HG03196 (cell line): ENCODE results near the gene ZBTB7C.

Experiments
- ATAC-seq: cut with Tn5 transposase; IDR thresholded peaks from one replicate; pipeline ENCODE4 v1.9.1; 2021; ENCODE audit not compliant: unreplicated experiment

ZBTB7C gene

DNA sequence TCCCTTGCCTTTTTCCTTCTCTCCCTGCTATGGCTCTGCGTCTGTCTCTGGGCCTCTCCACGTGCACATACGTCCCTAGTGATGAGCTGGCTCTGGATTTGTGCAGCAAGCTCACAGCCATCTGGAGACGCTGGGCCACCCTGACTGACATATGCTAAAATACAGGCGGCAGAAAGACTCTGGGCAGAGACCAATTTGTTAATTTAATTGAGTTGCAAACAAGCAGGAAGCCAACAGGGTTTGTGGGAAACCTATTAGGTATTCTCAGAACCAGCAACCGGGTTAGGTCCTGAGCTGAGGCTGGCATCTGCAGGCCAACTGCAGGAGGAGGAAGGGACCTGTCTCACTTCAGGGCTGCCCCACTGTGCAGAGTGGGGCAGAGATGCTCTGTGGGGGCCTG is 425.2 kb downstream of the ZBTB7C start:
- ATAC-seq, result no peak

DNA sequence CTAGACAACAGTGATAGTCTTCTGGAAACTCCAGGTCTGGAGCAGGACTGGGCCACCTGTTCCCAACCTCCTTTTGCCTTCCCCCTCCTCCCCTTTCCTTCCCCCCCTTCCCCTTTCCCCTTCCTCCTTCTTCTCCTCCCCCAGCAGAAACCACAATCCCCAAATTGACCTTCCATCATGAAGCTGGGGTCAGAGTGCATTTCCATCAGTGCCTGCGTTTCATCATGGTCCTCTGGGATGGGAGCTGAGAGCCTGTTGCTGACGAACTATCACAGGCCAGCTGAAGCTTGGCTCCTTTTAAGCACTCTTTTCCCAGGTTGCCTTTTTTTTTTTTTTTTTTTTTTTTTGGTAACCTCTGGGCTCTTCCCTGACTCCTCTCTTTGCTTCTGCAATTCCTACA is 426.1 kb downstream of the ZBTB7C start:
- no peak for ATAC-seq

DNA sequence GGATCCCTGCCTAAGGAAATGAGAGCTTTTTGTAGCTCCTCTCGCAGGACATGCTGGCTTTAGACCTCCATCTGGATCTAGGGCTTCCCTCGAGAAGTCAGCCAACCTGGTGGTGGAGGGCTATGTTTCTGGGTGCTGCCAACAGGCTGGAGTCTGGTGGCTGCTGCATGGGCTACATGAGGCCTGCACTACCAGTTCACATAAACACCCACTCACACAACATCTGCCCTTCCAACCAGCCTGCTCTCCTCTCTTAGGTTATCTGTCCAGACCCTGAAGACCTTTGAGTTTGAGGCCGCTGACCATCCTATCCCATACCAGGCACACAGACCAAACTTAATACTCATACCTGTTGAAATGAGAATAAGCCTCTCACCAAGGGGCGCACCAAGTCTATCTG is 427.4 kb downstream of the ZBTB7C start:
- no peak for ATAC-seq

DNA sequence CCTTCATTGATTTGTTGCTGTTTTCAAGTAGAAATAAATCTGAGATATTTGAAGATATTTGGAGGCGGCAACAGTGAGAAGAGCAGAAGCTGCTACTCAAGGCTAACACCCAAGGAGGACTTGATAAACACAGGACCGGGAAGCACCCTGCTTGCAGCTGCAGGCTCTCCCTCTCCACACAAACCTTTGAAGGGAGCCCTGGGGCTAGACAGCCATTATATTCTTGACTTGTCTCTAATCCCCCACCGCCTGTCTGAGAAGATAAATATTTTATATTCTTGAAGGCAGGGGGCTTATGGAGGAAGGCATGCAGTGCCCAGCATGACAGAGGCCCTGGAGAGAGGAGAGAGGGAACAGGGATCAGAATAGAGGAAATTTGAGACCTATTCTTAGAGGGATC is 427.9 kb downstream of the ZBTB7C start:
- ATAC-seq, result no peak

DNA sequence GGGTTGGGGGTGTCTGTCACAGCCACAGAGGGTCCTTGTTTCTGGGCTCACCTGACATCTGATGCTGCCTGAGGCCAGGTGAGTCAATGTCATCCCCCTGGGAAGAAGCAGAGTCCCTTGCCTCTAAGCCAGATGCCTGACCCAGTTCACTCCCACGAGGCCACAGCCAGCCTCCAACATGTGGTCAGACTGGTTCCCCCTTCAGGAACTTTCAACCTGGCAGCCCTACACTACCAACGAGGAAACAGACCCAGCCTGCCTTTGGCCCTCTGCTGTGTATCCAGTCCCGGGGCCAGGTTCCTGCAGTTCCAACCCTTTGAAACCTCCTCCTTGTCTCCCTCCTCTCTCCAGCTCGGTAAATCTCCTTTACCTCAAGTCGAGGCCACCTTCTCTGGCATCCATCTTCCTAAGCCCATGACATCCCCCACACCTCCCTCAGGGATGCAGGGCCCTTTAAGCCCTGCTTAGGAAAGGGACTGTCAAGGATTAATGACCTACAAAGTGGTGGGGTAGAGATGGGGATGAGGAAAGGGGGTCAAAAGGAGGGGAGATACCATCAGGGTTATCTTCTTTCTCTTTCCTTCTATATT is 429.5 kb downstream of the ZBTB7C start:
- no peak for ATAC-seq

DNA sequence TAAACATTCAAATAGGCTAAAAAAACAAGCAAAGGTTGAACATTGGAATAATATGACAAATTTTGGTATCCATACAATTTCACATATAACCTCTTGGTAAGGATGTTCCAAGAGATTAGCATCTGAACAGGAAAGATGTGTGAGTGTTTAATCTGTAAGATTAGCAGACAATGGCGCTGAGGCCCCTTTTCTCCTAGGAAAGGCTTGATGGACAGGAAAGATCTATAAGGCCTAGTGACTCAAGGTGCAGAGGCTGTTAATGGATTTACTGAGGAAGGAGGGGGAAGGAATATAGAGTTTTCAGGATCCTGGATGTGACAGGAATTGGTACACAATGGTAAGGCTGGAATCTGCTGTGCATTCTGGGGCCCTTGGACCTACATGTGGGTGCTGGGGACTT is 430.6 kb downstream of the ZBTB7C start:
- no peak for ATAC-seq

DNA sequence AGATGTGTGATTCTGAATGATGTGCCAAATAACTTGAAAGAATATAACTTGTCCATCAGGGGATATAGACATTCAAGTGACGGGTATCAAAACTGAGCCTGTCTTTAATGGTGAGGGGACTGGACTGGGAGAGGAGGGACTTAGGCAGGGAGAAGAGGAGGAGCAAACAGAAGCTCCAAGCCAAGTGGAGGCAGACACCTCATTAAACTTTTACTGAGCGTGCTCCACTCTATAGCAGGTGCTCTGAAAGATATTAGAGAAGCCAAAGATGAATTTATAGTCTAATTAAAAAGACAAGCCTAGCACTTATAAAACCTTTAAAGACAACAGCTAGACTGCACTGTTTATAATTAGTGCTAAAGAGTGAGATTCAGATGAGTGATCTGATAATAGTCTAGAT is 431.0 kb downstream of the ZBTB7C start:
- no peak for ATAC-seq
